ENCODE data around the gene CFAP74. TPM values are rescaled to one million over a fixed set of nuclear protein-coding genes. Genes with fewer than 3 reads are reported as not detected.

Gene CFAP74
- total RNA-seq, 2 donors from 2014 or later: not detected

DNA sequence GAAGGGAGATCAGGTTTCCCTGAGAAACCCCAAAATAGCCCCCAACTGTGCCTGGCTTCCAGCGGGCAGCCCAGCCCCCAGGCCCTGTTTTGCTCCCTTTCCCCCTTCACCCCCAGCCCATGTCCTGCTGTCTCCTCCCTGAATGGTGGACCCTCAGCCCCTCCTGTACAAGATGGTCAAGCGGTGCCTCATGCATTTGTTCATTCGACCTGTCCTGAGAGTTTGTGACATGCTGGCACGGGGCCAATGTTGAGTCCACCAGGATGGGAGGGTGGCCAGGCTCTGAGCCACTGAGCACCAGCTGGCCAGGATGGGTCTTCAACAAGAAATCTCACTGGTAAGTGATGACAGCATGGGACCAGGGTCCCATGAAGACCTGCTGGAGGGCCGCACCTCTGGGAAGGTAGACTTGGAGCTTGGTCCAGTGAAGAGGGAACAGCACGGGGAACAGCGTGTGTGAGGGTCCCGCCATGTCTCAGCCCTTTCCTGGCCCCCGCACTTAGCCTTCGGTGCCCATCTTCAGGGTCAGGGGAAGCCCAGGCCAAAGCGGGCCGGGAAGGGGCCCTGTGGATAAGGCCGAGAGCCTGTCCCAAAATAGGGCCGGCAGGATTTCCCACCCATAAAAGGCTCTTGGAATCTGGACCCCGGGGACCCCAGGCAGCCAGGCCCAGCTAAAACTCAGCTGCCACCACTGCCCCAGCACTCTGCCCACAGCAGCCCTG lies 88.5 kb downstream of the CFAP74 start, which contains the start of gene CALML6:
Gene CALML6, plus strand, starts transcription at position 290 of the 722 bp plus-strand sequence. Its CDS starts 21 bp downstream, at position 311.
- ATAC-seq: no peak
- H3K27ac Mint-ChIP-seq: no peak within 1 kb of the TSS

DNA sequence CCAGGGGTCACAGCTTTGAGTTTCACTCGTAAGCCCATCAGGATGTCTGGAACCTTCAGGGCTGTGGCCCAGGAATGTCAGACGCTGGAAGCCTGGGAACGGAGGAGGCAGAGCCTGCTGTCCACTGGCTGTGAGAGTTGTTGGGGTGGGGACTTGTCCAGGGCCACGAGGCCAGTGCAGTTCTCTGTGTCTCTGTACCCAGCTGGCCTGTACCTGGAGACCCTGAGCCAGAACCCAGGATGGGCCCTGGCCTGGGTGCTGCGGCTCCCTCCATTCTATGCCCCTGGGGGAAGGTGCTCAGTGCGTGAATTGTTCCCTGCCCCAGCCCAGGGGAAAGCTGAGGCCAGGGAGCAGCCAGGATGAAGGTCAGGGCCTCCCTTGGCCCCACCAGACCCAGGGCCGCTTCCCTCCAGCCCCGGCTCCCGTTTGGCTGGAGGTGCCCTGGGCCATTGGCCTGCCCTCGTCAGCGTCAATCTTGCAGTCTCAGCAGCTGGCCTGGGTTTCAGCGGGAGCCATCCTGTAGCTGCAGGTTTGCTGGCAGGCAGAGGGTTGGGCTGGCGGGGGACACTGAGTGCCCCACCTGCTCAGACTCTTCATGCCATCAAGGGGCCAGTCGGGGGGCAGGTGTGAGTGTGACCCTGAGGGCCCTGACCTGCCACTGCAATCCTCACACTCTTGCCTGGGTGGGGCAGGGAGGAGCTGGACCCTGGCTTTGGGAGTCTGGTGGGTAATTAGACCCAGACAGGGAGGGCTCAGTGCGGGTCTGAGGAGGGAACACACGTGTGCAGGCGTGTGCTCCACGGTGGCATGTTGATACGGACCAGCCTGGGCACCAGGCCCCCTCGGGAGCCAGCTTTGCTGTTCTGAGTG lies 89.2 kb downstream of the CFAP74 start:
- Mint-ChIP-seq H3K9me3 (no peaks in the 10 kb centered on the region), H3K27ac (no peak overlapping the region), H3K36me3 (no peaks in the 10 kb centered on the region)
- ATAC-seq: no peak
- DNase-seq (ENCODE audit: low spot score in 2 of 2): no peak

More for the DNA sequence above, 88.5 kb downstream of the CFAP74 start, which contains the start of gene CALML6:
- DNase-seq (ENCODE audit: low spot score in 2 of 2): no peak
- Mint-ChIP-seq H3K36me3 (no peaks in the 10 kb centered on the region), H3K9me3 (no peaks in the 10 kb centered on the region)

DNA sequence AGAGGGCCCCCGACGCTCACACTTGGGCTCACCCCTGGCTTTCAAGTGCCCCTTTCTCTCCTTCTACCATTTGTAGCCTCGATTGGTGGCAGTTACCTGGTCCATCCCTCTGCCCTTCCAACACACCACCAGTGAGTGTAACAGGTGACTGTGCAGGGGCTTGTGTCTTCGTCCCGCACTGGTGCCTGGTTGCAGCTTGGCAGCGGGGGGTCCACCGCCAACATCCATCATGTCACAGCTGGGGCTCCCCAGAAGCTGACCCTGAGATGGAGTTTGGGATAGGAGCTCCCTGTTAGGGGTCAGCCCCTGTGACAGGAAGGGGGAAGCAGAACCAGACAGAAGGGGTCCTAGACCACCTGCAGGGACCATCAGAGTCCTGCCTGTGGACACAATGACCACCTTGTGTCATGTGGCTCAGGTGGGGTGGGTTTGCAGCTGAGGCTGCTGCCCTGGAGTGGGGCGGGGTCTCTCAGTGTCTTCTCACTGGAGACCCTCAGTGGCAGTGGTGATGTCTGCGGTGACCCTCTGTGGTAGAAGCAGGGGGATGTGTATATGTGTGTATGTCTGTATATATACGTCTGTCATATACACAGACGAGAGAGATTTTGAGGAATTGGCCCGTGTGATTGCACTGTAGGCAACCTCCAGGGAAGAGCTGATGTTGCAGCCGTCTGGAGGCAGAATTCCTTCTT lies 92.1 kb downstream of the CFAP74 start:
- H3K36me3 Mint-ChIP-seq: no peaks in the 10 kb centered on the region
- no peak for ATAC-seq
- DNase-seq (ENCODE audit: low spot score in 2 of 2): no peak
- no peak overlapping the region for H3K27ac Mint-ChIP-seq
- no peaks in the 10 kb centered on the region for H3K9me3 Mint-ChIP-seq

DNA sequence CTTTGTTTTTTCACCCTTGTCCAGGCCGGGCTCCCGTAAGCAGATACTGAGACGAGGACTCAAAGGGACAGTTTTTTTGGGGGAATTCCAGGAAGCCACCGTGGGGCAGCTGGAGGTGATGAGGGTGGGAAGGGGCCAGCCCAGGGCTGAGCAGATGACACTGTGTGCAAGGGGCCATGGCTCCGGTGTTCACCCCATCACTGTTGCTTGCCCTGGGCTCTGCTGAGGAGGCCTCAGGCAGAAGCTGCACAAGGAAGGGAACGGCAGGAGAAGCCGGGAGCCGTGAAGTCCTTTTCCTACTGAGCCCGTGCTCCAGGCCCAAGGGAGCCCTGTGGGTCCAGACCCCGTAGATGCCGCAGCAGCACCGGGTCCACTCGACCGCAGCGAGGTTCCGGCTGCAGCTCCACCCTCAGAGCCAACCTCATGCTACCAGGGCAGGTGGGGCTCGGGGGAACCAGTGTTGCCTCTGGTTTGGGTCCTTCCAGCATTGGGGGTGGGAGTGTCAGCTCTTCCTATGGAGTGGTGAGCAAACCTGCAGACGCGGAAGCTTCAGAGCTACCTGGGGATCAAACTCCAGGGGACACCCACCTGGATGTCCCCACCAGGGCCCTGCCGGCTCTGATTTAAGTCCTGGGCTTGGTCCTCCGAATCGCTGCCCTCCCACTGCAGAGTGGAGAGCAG lies 92.8 kb downstream of the CFAP74 start:
- DNase-seq (ENCODE audit: low spot score in 2 of 2): no peak
- Mint-ChIP-seq H3K27ac (peak overlapping the region in 1 of 2 donors; percentile 90), H3K9me3 (no peaks in the 10 kb centered on the region), H3K36me3 (no peaks in the 10 kb centered on the region)
- ATAC-seq: no peak

DNA sequence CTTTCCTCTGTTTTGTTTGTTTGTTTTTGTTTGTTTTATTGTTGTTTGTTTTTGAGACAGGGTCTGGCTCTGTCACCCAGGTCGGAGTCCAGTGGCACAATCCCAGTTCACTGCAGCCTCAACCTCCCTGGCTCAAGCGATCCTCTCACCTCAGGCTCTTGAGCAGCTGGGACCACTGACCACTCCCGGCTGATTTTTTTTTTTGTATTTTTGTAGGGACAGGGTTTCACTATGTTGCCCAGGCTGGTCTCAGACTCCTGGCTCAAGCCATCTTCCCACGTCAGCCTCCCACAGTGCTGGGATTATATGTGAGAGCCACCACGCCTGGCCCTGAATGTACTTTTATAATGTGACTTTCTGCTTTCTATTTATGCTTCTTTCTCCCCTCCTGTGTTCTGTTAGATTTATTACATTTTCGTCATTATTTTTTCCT lies 93.5 kb downstream of the CFAP74 start:
- DNase-seq (ENCODE audit: low spot score in 2 of 2) (no peak), ATAC-seq (no peak)
- H3K9me3 Mint-ChIP-seq: no peaks in the 10 kb centered on the region
- H3K27ac Mint-ChIP-seq: peak overlapping the region; percentile 33 to 90
- no peaks in the 10 kb centered on the region for H3K36me3 Mint-ChIP-seq

DNA sequence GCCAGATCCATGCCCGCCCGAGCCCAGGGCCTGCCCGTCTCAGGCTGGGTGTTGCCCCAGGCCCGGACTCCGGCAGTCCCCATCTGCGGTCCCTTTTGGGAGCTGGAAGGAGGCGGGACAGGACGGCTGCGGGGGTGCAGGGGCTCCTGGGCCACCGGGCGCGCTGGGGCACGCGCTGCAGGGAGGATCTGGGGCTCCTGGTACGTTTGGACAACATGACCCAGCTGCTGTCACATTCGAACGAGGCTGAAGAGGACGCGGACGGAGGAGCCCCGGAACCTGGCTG lies 95.1 kb downstream of the CFAP74 start:
- Mint-ChIP-seq H3K36me3 (no peaks in the 10 kb centered on the region), H3K27ac (peak overlapping the region in 1 of 2 donors; percentile 81), H3K9me3 (no peaks in the 10 kb centered on the region)
- DNase-seq (ENCODE audit: low spot score in 2 of 2) (no peak), ATAC-seq (peak; percentile 9 to 12)

DNA sequence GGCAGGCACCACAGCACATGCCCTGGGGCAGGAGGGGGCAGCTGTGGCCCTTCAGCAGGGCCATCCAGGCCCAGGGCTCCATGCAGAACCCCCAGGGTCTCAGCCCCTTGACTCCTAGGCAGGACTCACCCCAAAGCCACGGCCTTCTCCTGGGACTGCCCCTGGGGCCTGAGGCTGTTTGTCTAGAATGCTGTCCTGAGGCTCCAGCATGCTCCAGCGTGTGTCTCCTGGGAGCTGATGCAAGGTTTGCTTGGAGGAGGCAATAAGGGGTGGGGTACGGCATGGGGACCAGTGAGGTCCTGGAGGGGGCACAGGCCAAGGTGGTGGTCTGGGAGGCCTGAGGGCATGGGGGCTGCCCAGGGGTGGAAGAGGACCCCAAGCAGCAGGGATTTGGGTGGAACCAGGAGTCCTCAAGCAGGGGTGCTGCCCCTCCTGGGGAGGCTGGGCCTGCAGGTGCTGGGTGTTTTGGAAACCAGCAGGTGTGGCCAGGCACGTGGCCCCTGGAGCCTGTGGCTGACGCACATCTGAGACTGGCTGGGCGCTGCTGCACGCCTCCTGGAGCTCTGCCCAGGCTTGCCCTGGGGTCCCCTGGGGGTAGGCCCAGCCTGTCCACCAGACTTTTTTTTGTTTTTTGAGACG lies 96.4 kb downstream of the CFAP74 start:
- DNase-seq (ENCODE audit: low spot score in 2 of 2) (no peak), ATAC-seq (no peak)
- Mint-ChIP-seq H3K27ac (peak overlapping the region in 1 of 2 donors; percentile 81), H3K36me3 (no peaks in the 10 kb centered on the region), H3K9me3 (no peaks in the 10 kb centered on the region)

DNA sequence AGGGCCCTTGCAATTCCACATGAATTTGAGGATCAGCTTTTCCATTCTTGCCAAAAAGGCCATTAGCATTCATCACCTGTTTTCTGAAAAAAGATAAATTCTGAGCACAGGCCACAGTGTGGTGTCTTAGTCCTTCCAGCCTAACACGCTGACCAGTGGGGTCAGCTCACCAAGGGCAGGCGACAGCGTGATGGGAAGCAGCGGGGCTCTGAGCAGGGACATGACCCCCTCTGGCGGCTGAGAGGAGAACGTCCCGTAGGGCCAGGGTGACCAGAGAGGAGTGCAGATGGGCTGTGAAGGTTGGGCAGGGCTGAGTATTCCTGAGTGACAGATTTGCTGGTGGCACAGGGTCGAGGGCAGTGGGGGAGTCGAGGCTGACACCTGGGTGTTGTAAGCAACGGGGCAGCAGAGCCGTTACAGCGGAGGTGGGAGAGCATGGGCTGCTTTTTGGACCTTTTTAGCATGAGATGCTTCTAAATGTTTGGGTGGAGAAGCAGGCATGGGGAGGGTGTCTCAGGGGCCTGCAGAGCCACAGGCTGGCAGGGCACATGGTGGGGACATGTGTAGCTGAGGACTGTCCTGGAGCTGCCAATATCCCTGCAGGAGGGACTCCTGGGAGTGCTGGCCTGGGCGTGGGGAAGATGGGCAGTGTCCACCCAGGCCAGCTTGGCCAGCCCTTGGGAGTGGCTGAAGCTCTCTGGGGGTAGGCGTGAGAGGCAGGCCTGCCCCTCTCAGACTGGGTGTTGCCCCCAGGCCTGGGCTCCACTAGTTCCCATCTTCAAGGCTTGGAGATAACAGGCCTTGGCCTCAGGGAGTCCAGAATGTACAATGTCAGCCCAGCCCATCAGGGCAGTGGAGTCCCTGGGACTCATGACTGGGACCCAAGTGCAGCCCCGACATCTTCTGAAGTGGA lies 97.1 kb downstream of the CFAP74 start:
- peak; percentile 78 to 81 for DNase-seq (ENCODE audit: low spot score in 2 of 2)
- Mint-ChIP-seq H3K36me3 (no peaks in the 10 kb centered on the region), H3K27ac (peak overlapping the region in 1 of 2 donors; percentile 10)

DNA sequence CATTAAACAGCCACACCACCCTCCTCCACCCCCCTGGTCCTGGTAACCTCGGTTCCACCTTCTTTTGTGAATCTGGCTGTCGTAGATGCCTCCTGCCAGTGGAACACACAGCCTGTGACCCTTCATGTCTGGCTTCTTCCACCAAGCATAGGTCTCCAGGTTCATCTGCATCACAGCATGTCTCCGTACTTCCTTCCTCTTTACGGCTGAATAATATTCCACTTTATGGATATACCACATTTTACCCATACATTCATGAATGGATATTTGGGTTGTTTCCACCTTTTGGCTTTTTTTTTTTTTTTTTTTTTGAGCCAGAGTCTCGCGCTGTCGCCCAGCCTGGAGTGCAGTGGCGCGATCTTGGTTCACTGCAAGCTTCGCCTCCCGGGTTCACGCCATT lies 100.4 kb downstream of the CFAP74 start:
- Mint-ChIP-seq H3K9me3 (no peaks in the 10 kb centered on the region), H3K36me3 (no peaks in the 10 kb centered on the region), H3K27ac (no peak overlapping the region)
- ATAC-seq: no peak
- no peak for DNase-seq (ENCODE audit: low spot score in 2 of 2)

More for the DNA sequence above, 97.1 kb downstream of the CFAP74 start:
- peak; percentile 47 to 64 for ATAC-seq
- H3K9me3 Mint-ChIP-seq: no peaks in the 10 kb centered on the region

DNA sequence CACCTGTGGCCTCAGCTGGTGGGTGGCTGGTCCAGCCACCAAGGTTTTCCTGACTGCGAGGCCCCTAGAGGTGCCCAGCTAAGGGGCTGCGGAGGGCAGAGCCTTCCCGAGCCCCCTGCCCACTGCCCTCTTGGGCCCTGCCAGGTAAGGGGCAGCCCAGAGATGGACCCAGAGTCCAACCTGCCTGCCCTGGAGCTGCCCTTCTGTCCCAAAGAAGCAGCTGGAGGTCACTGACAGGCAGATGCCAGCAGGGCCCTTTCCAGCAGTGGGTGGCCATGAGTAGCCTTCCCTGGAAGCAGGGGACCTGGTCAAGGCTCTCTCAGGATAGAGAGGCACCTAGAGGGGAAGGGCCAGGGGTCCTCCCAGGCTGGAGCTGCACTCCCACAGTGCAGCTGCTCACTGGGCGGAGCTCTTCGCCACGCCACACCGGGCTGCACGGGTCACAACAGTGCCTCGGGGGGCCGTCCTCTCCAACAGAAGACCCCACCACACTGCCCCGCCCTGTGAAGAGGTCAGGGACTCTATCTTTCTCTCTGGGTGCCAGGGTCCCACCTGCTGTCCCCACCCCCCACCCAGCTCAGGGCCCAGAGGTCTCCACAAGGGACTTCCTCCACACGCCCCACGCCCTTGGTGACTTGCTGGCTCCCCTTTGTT lies 101.8 kb downstream of the CFAP74 start:
- Mint-ChIP-seq H3K36me3 (no peaks in the 10 kb centered on the region), H3K9me3 (no peaks in the 10 kb centered on the region), H3K27ac (no peak overlapping the region)
- no peak for ATAC-seq
- DNase-seq (ENCODE audit: low spot score in 2 of 2): no peak

DNA sequence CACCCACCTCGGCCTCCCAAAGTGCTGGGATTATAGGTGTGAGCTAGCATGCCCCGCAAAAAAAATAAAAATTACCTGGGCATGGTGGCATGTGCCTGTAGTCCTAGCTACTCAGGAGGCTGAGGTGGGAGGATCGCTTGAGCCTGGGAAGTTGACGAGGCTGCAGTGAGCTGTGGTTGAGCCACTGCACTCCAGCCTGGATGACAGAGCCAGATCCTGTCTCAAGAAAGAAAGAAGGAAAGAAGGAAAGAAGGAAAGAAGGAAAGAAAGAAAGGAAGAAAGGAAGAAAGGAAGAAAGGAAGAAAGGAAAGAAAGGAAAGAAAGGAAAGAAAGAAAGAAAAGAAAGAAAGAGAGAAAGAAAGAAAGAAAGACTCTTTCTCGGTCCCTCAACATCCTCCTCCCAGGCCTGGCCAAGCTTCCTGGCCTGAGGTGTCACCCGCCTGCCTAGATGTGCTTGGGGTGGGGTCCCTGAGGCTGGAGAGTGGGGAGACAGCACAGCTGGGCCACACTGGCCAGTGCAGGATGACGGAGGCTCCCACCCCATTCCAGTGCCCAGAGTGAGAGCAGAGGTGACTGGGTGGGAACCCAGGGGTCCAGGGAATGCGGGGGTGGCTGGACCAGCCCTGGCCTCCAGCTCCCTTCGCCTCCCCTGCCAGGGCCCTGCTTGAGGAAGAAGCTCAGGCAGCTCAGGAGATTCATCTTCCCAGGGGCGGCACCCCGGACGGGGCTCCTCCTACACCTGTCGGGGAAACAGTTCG lies 102.5 kb downstream of the CFAP74 start:
- DNase-seq (ENCODE audit: low spot score in 2 of 2) (no peak), ATAC-seq (no peak)
- Mint-ChIP-seq H3K9me3 (no peaks in the 10 kb centered on the region), H3K27ac (peak overlapping the region in 1 of 2 donors; percentile 6), H3K36me3 (no peaks in the 10 kb centered on the region)

DNA sequence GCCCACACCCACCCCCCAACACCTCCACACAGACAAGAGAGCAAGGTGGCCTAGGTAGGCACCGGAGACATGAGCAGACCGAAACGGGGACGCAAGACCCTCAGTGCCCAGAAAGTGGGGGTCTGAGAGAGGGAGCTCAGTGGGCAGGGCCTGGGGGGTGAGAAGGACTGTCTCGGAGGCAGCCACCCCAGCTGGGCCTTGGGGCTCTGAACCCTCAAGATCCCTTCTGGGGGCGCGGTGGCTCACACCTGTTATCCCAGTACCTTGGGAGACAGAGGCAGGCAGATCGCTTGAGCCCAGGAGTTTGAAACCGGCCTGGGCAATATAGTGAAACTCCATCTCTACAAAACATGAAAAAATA lies 103.6 kb downstream of the CFAP74 start:
- H3K27ac Mint-ChIP-seq: no peak overlapping the region
- H3K9me3 Mint-ChIP-seq: no peaks in the 10 kb centered on the region
- DNase-seq (ENCODE audit: low spot score in 2 of 2) (no peak), ATAC-seq (no peak)
- no peaks in the 10 kb centered on the region for H3K36me3 Mint-ChIP-seq

DNA sequence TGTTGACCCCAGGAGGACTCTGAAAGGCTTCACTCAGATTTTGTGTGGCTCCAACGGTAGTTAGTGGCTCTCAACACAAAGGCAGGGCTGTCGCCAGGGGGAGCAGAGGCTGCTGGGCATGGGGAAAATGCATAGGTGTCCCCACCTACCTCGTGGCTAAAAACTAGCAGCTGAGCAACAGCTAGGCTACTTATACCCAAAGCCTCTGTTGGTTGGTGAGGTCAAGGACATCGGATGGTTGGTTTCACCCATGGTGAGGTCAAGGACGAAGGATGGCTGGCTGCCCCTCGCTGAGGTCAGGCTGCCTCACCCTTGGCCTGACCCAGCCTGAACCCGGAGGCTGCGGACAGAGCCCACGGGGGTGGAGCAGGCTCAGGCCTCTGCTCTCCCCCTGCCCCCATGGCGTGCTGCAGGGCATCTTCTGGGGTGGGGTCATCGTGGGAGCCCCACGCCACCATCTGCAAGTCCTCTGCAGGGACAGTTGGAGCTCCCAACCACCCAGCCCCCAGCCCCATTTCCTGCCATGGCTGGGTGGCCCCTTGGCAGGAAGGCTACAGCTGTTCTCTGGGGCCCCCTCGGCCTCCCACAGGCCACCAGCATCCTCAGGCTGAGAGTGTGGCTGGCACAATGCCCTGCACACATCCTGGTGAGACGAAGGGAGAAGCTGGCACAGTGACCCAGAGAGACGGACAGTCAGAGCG lies 104.2 kb downstream of the CFAP74 start:
- Mint-ChIP-seq H3K9me3 (no peaks in the 10 kb centered on the region), H3K27ac (no peak overlapping the region), H3K36me3 (no peaks in the 10 kb centered on the region)
- ATAC-seq (peak in 1 of 2 donors; percentile 59), DNase-seq (ENCODE audit: low spot score in 2 of 2) (no peak)

Data from activated naive CD4-positive, alpha-beta T cell treated with anti-CD3 and anti-CD28 coated beads, Interleukin-2, amount 50 U/mL, for 72 hours (primary cell).